GM23338 (cell line): ENCODE data around the gene GSS. TPM values are rescaled to one million over a fixed set of nuclear protein-coding genes. Genes with fewer than 3 reads are reported as not detected.

ENCODE experiments used
- ATAC-seq: fragments of 200-7000 bp; cut with Tn5 transposase; 3 replicates; pipeline ENCODE4 v1.9.1; 2020
- DNase-seq: peaks from one replicate; pipeline ENCODE4 v3.0.0-alpha.2; 2015; ENCODE audit warnings: low spot score
- H2AFZ ChIP-seq: fragments of 200-600 bp; sonication (generic); 2 replicates; pipeline ENCODE4 v1.8.0; 2016; ENCODE audit warnings: antibody characterized with exemption, mild to moderate bottlenecking, moderate library complexity
- H3F3A ChIP-seq: fragments of 200-600 bp; sonication (generic); replicated peaks from 2 replicates; pipeline ENCODE4 v1.8.0; 2017; ENCODE audit warnings: antibody characterized with exemption, mixed run types, low read depth
- H3K27ac ChIP-seq: fragments of 200-600 bp; sonication (generic); 2 replicates; pipeline ENCODE4 v1.6.1; 2016; ENCODE audit warnings: low read depth
- H3K27me3 ChIP-seq: fragments of 200-600 bp; sonication (generic); 2 replicates; pipeline ENCODE4 v1.8.0; 2016; ENCODE audit warnings: mild to moderate bottlenecking, mixed run types, moderate library complexity; ENCODE audit not compliant: insufficient read depth
- H3K36me3 ChIP-seq: fragments of 200-600 bp; sonication (generic); 2 replicates; pipeline ENCODE4 v1.8.0; 2016; ENCODE audit warnings: mild to moderate bottlenecking; ENCODE audit not compliant: insufficient read depth
- H3K4me1 ChIP-seq: fragments of 200-600 bp; sonication (generic); 2 replicates; pipeline ENCODE4 v1.8.0; 2016; ENCODE audit warnings: mild to moderate bottlenecking, moderate library complexity; ENCODE audit not compliant: insufficient read depth
- H3K4me2 ChIP-seq: fragments of 200-600 bp; sonication (generic); 2 replicates; pipeline ENCODE4 v1.7.1; 2017; ENCODE audit warnings: mixed run types
- H3K4me3 ChIP-seq: fragments of 200-600 bp; sonication (generic); 2 replicates; pipeline ENCODE4 v1.6.1; 2016; ENCODE audit warnings: mixed run types
- H3K79me2 ChIP-seq: fragments of 200-600 bp; sonication (generic); replicated peaks from 2 replicates; pipeline ENCODE4 v1.8.0; 2017; ENCODE audit warnings: mild to moderate bottlenecking; ENCODE audit not compliant: insufficient read depth
- H3K9me2 ChIP-seq: fragments of 200-600 bp; sonication (generic); 2 replicates; pipeline ENCODE4 v1.8.0; 2017; ENCODE audit not compliant: insufficient read depth
- H4K20me1 ChIP-seq: fragments of 200-600 bp; sonication (generic); replicated peaks from 2 replicates; pipeline ENCODE4 v1.8.0; 2017; ENCODE audit warnings: mild to moderate bottlenecking; ENCODE audit not compliant: insufficient read depth
- H3K27ac Mint-ChIP-seq: 2 replicates; pipeline ENCODE4 v1.8.0; 2020; ENCODE audit warnings: inconsistent platforms, mild to moderate bottlenecking, moderate library complexity, mixed read lengths
- H3K27me3 Mint-ChIP-seq: 3 replicates; pipeline ENCODE4 v1.8.0; 2022; ENCODE audit warnings: low read depth, mild to moderate bottlenecking, moderate library complexity, mixed read lengths, inconsistent platforms; ENCODE audit not compliant: insufficient read depth, poor library complexity
- H3K36me3 Mint-ChIP-seq: 3 replicates; pipeline ENCODE4 v1.8.0; 2021; ENCODE audit warnings: low read depth, mild to moderate bottlenecking, inconsistent platforms, moderate library complexity, mixed read lengths
- H3K4me1 Mint-ChIP-seq: 3 replicates; pipeline ENCODE4 v1.8.0; 2020; ENCODE audit warnings: mild to moderate bottlenecking, inconsistent platforms, mixed read lengths
- H3K4me3 Mint-ChIP-seq: 3 replicates; pipeline ENCODE4 v1.8.0; 2021; ENCODE audit warnings: moderate library complexity, mild to moderate bottlenecking, inconsistent platforms, mixed read lengths
- H3K9me3 Mint-ChIP-seq: 3 replicates; pipeline ENCODE4 v1.8.0; 2020; ENCODE audit warnings: moderate library complexity, mild to moderate bottlenecking, inconsistent platforms, mixed read lengths
- CREB1 ChIP-seq: fragments of 250-450 bp; sonication (Bioruptor Pico); IDR thresholded peaks from 2 replicates; pipeline ENCODE4 v1.5.0; 2020; ENCODE audit warnings: low read depth, mild to moderate bottlenecking, moderate library complexity
- CTCF ChIP-seq, 2 experiments: fragments of 200-600 bp in 1 of 2; sonication (generic) in 1 of 2; conservative IDR thresholded peaks; 2 replicates each; pipeline versions ENCODE4 v1.5.1 to v1.6.1; 2016 to 2017; ENCODE audit warnings: antibody characterized with exemption in 2 of 2, low read depth in 2 of 2, mild to moderate bottlenecking in 2 of 2, moderate library complexity in 1 of 2
- ETS1 ChIP-seq: IDR thresholded peaks from 2 replicates; pipeline ENCODE4 v1.6.1; 2016; ENCODE audit warnings: antibody characterized with exemption
- EZH2 ChIP-seq: fragments of 200-600 bp; sonication (generic); IDR thresholded peaks from one replicate; pipeline ENCODE4 v1.8.0; 2017; ENCODE audit warnings: antibody characterized with exemption, mild to moderate bottlenecking, low read depth; ENCODE audit not compliant: unreplicated experiment
- EZH2phosphoT487 ChIP-seq: fragments of 200-600 bp; sonication (generic); IDR thresholded peaks from one replicate; pipeline ENCODE4 v1.8.1; 2018; ENCODE audit warnings: antibody characterized with exemption; ENCODE audit not compliant: unreplicated experiment
- JUNB ChIP-seq: IDR thresholded peaks from one replicate; pipeline ENCODE4 v1.6.1; 2016; ENCODE audit warnings: antibody characterized with exemption; ENCODE audit not compliant: unreplicated experiment
- NANOG ChIP-seq: IDR thresholded peaks from 2 replicates; pipeline ENCODE4 v1.6.1; 2016; ENCODE audit warnings: antibody characterized with exemption, borderline replicate concordance
- POLR2AphosphoS5 ChIP-seq: IDR thresholded peaks from 2 replicates; pipeline ENCODE4 v1.6.1; 2016; ENCODE audit warnings: antibody characterized with exemption, low read depth
- REST ChIP-seq: IDR thresholded peaks from one replicate; pipeline ENCODE4 v1.6.1; 2018; ENCODE audit warnings: antibody characterized with exemption; ENCODE audit not compliant: unreplicated experiment
- STAT1 ChIP-seq: IDR thresholded peaks from one replicate; pipeline ENCODE4 v1.6.1; 2016; ENCODE audit warnings: antibody characterized with exemption; ENCODE audit not compliant: unreplicated experiment
- ZNF114 ChIP-seq: fragments of 250-450 bp; sonication (Bioruptor Pico); IDR thresholded peaks from 2 replicates; pipeline ENCODE4 v1.5.0; 2020; ENCODE audit warnings: mild to moderate bottlenecking, moderate library complexity
- ZNF331 ChIP-seq: fragments of 250-450 bp; sonication (Bioruptor Pico); IDR thresholded peaks from 2 replicates; pipeline ENCODE4 v1.5.0; 2020; ENCODE audit warnings: low read depth, mild to moderate bottlenecking, moderate library complexity
- ZNF462 ChIP-seq: fragments of 250-450 bp; sonication (Bioruptor Pico); IDR thresholded peaks from 2 replicates; pipeline ENCODE4 v1.5.0; 2020; ENCODE audit warnings: mild to moderate bottlenecking, moderate library complexity
- polyA plus RNA-seq: library from polyadenylated mRNA; unstranded; fragments of >200 nt; fragmentation: Nextera tagmentation; extraction: Ambion mirVana; gene quantifications from 2 replicates; pipeline ENCODE4 v1.2.1, GENCODE V29; 2016
- total RNA-seq: library from RNA; depleted of rRNA; stranded (reverse); fragments of >200 nt; shearing (Covaris generic); gene quantifications from 2 replicates; pipeline ENCODE4 v1.2.3, GENCODE V29; 2014

GSS gene
- total and polyA plus RNA-seq, 2 experiments from 2014 or later: 34.0 to 63.3 TPM

GRCh38 chr20:34984756-34985261, 29.2 kb upstream of the GSS start:
- H3K4me1 Mint-ChIP-seq: peaks cover 44% of the 10 kb centered on the region
- peaks cover 13% of the 10 kb centered on the region; the same call in 1 of the 2 replicates for H3K27me3 ChIP-seq
- peaks cover 20% of the 10 kb centered on the region for H3K27me3 Mint-ChIP-seq
- H3K9me3 Mint-ChIP-seq: no peaks in the 10 kb centered on the region; the same call in 2 of the 3 replicates
- TF ChIP-seq CREB1 (CRISPR knock-in tag): no peak
- no peak for TF ChIP-seq ZNF114 (CRISPR knock-in tag)
- TF ChIP-seq ZNF331 (CRISPR knock-in tag): no peak
- no peak for TF ChIP-seq CTCF (conservative IDR thresholded peaks at IDR 0.05; ENCODE audit: low read depth in 2 of 2)
- no peak for TF ChIP-seq JUNB
- TF ChIP-seq EZH2phosphoT487: no peak
- no peak for TF ChIP-seq REST
- no peak for TF ChIP-seq STAT1
- no peak for TF ChIP-seq NANOG
- no peak for TF ChIP-seq ZNF462 (CRISPR knock-in tag)
- TF ChIP-seq EZH2: no peak
- TF ChIP-seq POLR2AphosphoS5: no peak
- no peak for TF ChIP-seq ETS1
- no peak overlapping the region for H3K27ac ChIP-seq
- H3F3A ChIP-seq: 0 out of 2 replicates have a peak, but pooled peaks cover 2% of the 10 kb centered on the region
- H3K4me1 ChIP-seq: peaks cover 33% of the 10 kb centered on the region
- no peak for DNase-seq
- no peaks in the 10 kb centered on the region for H3K36me3 Mint-ChIP-seq
- peak overlapping the region; percentile 69 for H3K4me2 ChIP-seq
- no peak overlapping the region; the same call in 2 of the 3 replicates for H3K4me3 Mint-ChIP-seq
- no peak overlapping the region for H2AFZ ChIP-seq
- H4K20me1 ChIP-seq: no peaks in the 10 kb centered on the region; the same call in 1 of the 2 replicates
- H3K79me2 ChIP-seq: no peaks in the 10 kb centered on the region
- H3K27ac Mint-ChIP-seq: no peak overlapping the region
- ATAC-seq: no peak
- no peaks in the 10 kb centered on the region for H3K36me3 ChIP-seq
- no peak overlapping the region for H3K4me3 ChIP-seq
- H3K9me2 ChIP-seq: no peaks in the 10 kb centered on the region
